ENCODE results near the gene PRR5L.
"Not testable (repeated sequence)": the region's sequence is repeated elsewhere in the genome, so short reads cannot be mapped to it uniquely, and the experiment has no call there.

PRR5L gene

DNA sequence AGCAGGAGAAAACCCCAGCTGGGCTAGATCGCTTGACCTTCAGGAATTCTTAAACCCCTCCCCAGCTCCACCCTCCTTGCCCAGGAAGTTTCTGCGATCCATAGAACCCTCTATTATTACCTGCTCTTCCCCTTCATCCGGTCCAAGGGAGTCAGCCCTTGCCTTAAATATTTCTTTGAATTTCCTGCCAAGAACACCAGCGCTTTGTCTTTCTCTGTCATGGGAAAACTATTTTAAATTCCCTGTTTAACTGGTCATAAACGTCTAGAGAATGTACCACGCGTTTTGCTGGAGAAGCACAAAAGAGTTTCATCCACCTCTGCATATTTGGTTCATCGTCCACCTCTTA lies 214.5 kb downstream of the PRR5L start:
- Histone ChIP-seq H2BK12ac (ENCODE audit: low read length in 2 of 2) (no peak overlapping the region), H3K36me3 (ENCODE audit: control insufficient read depth in 1 of 2, insufficient read depth in 2 of 2, low read depth in 1 of 2, low read length in 2 of 2) (no peaks in the 10 kb centered on the region), H3K23ac (ENCODE audit: low read length in 2 of 2) (no peak overlapping the region), H3K4me3 (ENCODE audit: insufficient read depth in 1 of 2, low read depth in 1 of 2, low read length in 2 of 2) (peak overlapping the region; percentile 91 to 99), H3K4ac (ENCODE audit: low read depth in 1 of 2, low read length in 2 of 2) (peak overlapping the region in 1 of 2 experiments; percentile 83), H2AK5ac (ENCODE audit: low read length, severe bottlenecking) (no peak overlapping the region), H3K4me1 (ENCODE audit: control insufficient read depth, insufficient read depth, low read depth, low read length) (no peaks in the 10 kb centered on the region), H3K18ac (ENCODE audit: low read depth in 1 of 2, low read length in 2 of 2) (peak overlapping the region; percentile 30 to 85), H3K27me3 (ENCODE audit: control insufficient read depth in 1 of 2, insufficient read depth in 1 of 2, low read length in 2 of 2) (peaks cover 0 to 5% of the 10 kb centered on the region in 2 experiments), H3K79me1 (replicated peaks; ENCODE audit: low read length, poor library complexity, severe bottlenecking) (peaks cover 2% of the 10 kb centered on the region), H2BK15ac (ENCODE audit: low read depth, poor library complexity, severe bottlenecking) (peak overlapping the region; percentile 15), H2BK120ac (ENCODE audit: low read depth, low read length) (no peak overlapping the region), H3K27ac (ENCODE audit: low read length, poor library complexity, severe bottlenecking) (peak overlapping the region; percentile 60), H4K8ac (ENCODE audit: low read length) (peak overlapping the region; percentile 82), H3K14ac (ENCODE audit: low read length in 2 of 2) (no peak overlapping the region), H3K9ac (ENCODE audit: low read length) (peak overlapping the region; percentile 96), H3K9me3 (ENCODE audit: control insufficient read depth, low read length) (peaks cover 12% of the 10 kb centered on the region), H2AFZ (ENCODE audit: low read depth, low read length) (no peak overlapping the region), H4K91ac (ENCODE audit: low read length) (no peak overlapping the region), H2BK5ac (ENCODE audit: low read depth, low read length, poor library complexity, severe bottlenecking) (no peak overlapping the region), H3K4me2 (ENCODE audit: low read length, poor library complexity, severe bottlenecking) (peak overlapping the region; percentile 80)
- no peak for DNase-seq
- 30% methylated on average over 8 of the region's 8 CpGs for WGBS

DNA sequence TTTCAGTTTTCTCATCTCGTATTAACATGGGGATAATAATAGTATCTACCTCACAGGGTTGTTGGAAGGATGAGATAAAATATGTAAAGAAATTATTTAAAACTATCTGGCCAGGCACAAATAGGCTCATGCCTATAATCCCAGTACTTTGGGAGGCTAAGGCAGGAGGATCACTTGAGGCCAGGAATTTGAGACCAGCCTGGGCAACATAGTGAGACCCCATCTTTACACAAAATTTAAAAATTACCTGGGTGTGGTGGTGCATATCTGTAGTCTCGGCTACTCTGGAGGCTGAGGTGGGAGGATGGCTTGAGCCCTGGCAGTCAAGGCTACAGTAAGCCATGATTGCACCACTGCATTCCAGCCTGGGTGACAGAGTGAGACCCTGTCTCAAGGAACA lies 215.0 kb downstream of the PRR5L start:
- WGBS: 100% methylated on average over 1 of the region's 2 CpGs
- not testable (repeated sequence) for H3K36me3 ChIP-seq (ENCODE audit: control insufficient read depth in 1 of 2, insufficient read depth in 2 of 2, low read depth in 1 of 2, low read length in 2 of 2); DNase-seq

DNA sequence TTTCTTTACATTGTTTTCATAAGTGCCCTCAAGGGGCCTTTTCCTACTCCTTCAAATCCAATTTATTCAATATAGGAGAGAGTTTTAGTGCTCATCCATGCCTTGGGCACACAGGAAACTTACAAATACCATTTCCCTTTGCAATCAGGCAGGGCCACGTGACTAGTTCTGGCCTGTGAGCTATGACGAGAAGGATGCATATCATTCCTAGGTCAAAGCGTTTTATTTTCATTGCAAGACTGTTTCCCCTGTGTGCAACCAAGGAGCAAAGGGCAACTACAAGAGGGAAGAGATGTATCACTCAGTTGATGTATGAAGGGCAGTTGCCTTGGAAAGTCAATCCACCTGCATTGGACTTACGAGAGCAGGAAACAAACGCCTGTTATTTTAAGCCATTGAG lies 215.9 kb downstream of the PRR5L start:
- no peaks in the 10 kb centered on the region for H3K4me1 ChIP-seq (ENCODE audit: control insufficient read depth, insufficient read depth, low read depth, low read length)
- H2AK5ac ChIP-seq (ENCODE audit: low read length, severe bottlenecking): no peak overlapping the region
- no peak overlapping the region for H3K18ac ChIP-seq (ENCODE audit: low read depth in 1 of 2, low read length in 2 of 2)
- no peak overlapping the region for H3K9ac ChIP-seq (ENCODE audit: low read length)
- H2BK120ac ChIP-seq (ENCODE audit: low read depth, low read length): no peak overlapping the region
- no peak overlapping the region for H3K27ac ChIP-seq (ENCODE audit: low read length, poor library complexity, severe bottlenecking)
- H3K79me1 ChIP-seq (replicated peaks; ENCODE audit: low read length, poor library complexity, severe bottlenecking): peaks cover 2% of the 10 kb centered on the region
- H2BK15ac ChIP-seq (ENCODE audit: low read depth, poor library complexity, severe bottlenecking): no peak overlapping the region
- no peak overlapping the region for H3K14ac ChIP-seq (ENCODE audit: low read length in 2 of 2)
- 54% methylated on average over 5 of the region's 5 CpGs for WGBS
- no peak overlapping the region for H4K91ac ChIP-seq (ENCODE audit: low read length)
- no peak for DNase-seq
- H3K36me3 ChIP-seq (ENCODE audit: control insufficient read depth in 1 of 2, insufficient read depth in 2 of 2, low read depth in 1 of 2, low read length in 2 of 2): no peaks in the 10 kb centered on the region
- peaks cover 12% of the 10 kb centered on the region for H3K9me3 ChIP-seq (ENCODE audit: control insufficient read depth, low read length)
- no peak overlapping the region for H3K4me3 ChIP-seq (ENCODE audit: insufficient read depth in 1 of 2, low read depth in 1 of 2, low read length in 2 of 2)
- H2BK12ac ChIP-seq (ENCODE audit: low read length in 2 of 2): no peak overlapping the region
- peaks cover 0 to 5% of the 10 kb centered on the region in 2 experiments for H3K27me3 ChIP-seq (ENCODE audit: control insufficient read depth in 1 of 2, insufficient read depth in 1 of 2, low read length in 2 of 2)
- no peak overlapping the region for H3K4me2 ChIP-seq (ENCODE audit: low read length, poor library complexity, severe bottlenecking)
- H2BK5ac ChIP-seq (ENCODE audit: low read depth, low read length, poor library complexity, severe bottlenecking): no peak overlapping the region
- no peak overlapping the region for H3K23ac ChIP-seq (ENCODE audit: low read length in 2 of 2)
- H3K4ac ChIP-seq (ENCODE audit: low read depth in 1 of 2, low read length in 2 of 2): no peak overlapping the region
- H4K8ac ChIP-seq (ENCODE audit: low read length): no peak overlapping the region
- H2AFZ ChIP-seq (ENCODE audit: low read depth, low read length): no peak overlapping the region

More for the DNA sequence above, 215.0 kb downstream of the PRR5L start:
- not testable (repeated sequence) for H2BK12ac ChIP-seq (ENCODE audit: low read length in 2 of 2); H2AFZ ChIP-seq (ENCODE audit: low read depth, low read length); H2BK5ac ChIP-seq (ENCODE audit: low read depth, low read length, poor library complexity, severe bottlenecking); H3K27ac ChIP-seq (ENCODE audit: low read length, poor library complexity, severe bottlenecking); H3K4me2 ChIP-seq (ENCODE audit: low read length, poor library complexity, severe bottlenecking); H3K27me3 ChIP-seq (ENCODE audit: control insufficient read depth in 1 of 2, insufficient read depth in 1 of 2, low read length in 2 of 2); H2BK15ac ChIP-seq (ENCODE audit: low read depth, poor library complexity, severe bottlenecking); H3K14ac ChIP-seq (ENCODE audit: low read length in 2 of 2); H4K91ac ChIP-seq (ENCODE audit: low read length); H3K79me1 ChIP-seq (replicated peaks; ENCODE audit: low read length, poor library complexity, severe bottlenecking); H2AK5ac ChIP-seq (ENCODE audit: low read length, severe bottlenecking); H4K8ac ChIP-seq (ENCODE audit: low read length); H2BK120ac ChIP-seq (ENCODE audit: low read depth, low read length); H3K4me1 ChIP-seq (ENCODE audit: control insufficient read depth, insufficient read depth, low read depth, low read length); H3K18ac ChIP-seq (ENCODE audit: low read depth in 1 of 2, low read length in 2 of 2); H3K4ac ChIP-seq (ENCODE audit: low read depth in 1 of 2, low read length in 2 of 2); H3K23ac ChIP-seq (ENCODE audit: low read length in 2 of 2)
- Histone ChIP-seq H3K4me3 (ENCODE audit: insufficient read depth in 1 of 2, low read depth in 1 of 2, low read length in 2 of 2) (peak overlapping the region in 1 of 2 experiments; percentile 99), H3K9me3 (ENCODE audit: control insufficient read depth, low read length) (peaks cover 12% of the 10 kb centered on the region), H3K9ac (ENCODE audit: low read length) (peak overlapping the region; percentile 96)

DNA sequence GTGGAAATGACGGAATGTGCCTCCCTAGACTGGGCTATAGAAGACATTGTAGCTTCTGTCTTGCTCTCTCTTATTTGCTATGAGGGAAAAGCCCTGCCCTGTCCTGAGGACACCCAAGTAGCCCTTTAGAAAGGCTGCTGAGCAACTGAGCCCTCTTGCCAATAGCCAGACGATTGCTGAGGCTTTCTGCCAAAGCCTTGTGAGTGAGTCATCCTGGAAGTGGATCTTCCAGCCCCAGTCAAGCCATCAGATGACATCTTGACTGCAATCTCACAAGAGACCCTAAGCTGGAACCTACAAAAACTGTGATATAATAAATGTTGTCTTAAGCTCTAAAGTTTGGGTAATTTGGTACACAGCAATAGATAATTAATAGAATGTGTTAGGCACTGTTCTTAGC lies 217.9 kb downstream of the PRR5L start:
- peaks cover 0 to 5% of the 10 kb centered on the region in 2 experiments for H3K27me3 ChIP-seq (ENCODE audit: control insufficient read depth in 1 of 2, insufficient read depth in 1 of 2, low read length in 2 of 2)
- no peak overlapping the region for H2BK12ac ChIP-seq (ENCODE audit: low read length in 2 of 2)
- DNase-seq: no peak
- no peak overlapping the region for H3K14ac ChIP-seq (ENCODE audit: low read length in 2 of 2)
- no peak overlapping the region for H4K8ac ChIP-seq (ENCODE audit: low read length)
- no peak overlapping the region for H3K23ac ChIP-seq (ENCODE audit: low read length in 2 of 2)
- no peak overlapping the region for H2BK15ac ChIP-seq (ENCODE audit: low read depth, poor library complexity, severe bottlenecking)
- no peak overlapping the region for H3K18ac ChIP-seq (ENCODE audit: low read depth in 1 of 2, low read length in 2 of 2)
- H3K4me3 ChIP-seq (ENCODE audit: insufficient read depth in 1 of 2, low read depth in 1 of 2, low read length in 2 of 2): no peak overlapping the region
- no peak overlapping the region for H3K27ac ChIP-seq (ENCODE audit: low read length, poor library complexity, severe bottlenecking)
- 61% methylated on average over 2 of the region's 2 CpGs for WGBS
- H3K4me2 ChIP-seq (ENCODE audit: low read length, poor library complexity, severe bottlenecking): no peak overlapping the region
- H3K4ac ChIP-seq (ENCODE audit: low read depth in 1 of 2, low read length in 2 of 2): no peak overlapping the region
- H3K9me3 ChIP-seq (ENCODE audit: control insufficient read depth, low read length): peaks cover 12% of the 10 kb centered on the region
- no peaks in the 10 kb centered on the region for H3K36me3 ChIP-seq (ENCODE audit: control insufficient read depth in 1 of 2, insufficient read depth in 2 of 2, low read depth in 1 of 2, low read length in 2 of 2)
- H2AK5ac ChIP-seq (ENCODE audit: low read length, severe bottlenecking): no peak overlapping the region
- H3K9ac ChIP-seq (ENCODE audit: low read length): no peak overlapping the region
- no peak overlapping the region for H2BK5ac ChIP-seq (ENCODE audit: low read depth, low read length, poor library complexity, severe bottlenecking)
- no peaks in the 10 kb centered on the region for H3K4me1 ChIP-seq (ENCODE audit: control insufficient read depth, insufficient read depth, low read depth, low read length)
- no peak overlapping the region for H4K91ac ChIP-seq (ENCODE audit: low read length)
- peaks cover 2% of the 10 kb centered on the region for H3K79me1 ChIP-seq (replicated peaks; ENCODE audit: low read length, poor library complexity, severe bottlenecking)
- no peak overlapping the region for H2AFZ ChIP-seq (ENCODE audit: low read depth, low read length)
- H2BK120ac ChIP-seq (ENCODE audit: low read depth, low read length): no peak overlapping the region

Measured in mesenchymal stem cell (in vitro differentiated cells and primary cell).